Gastroesophageal sphincter (tissue), 4 donors: ENCODE results near the gene FRMD1. TPM values are rescaled to one million over a fixed set of nuclear protein-coding genes. Genes with fewer than 3 reads are reported as not detected.

Experiments
- ATAC-seq: fragments of 150-250 bp; one replicate; pipeline ENCODE4 v1.9.1; 2016; ENCODE audit warnings: mild to moderate bottlenecking, moderate library complexity
- H3K27ac ChIP-seq, 4 donors: fragments of 200-600 bp; sonication (generic) in 3 of 4; 1 replicate in 3 of 4; 2 replicates in 1 of 4; pipeline ENCODE4 v1.5.1; 2016 to 2019
- H3K27me3 ChIP-seq: fragments of 200-600 bp; sonication (generic); one replicate; pipeline ENCODE4 v1.5.1; 2019
- H3K36me3 ChIP-seq, 2 donors: fragments of 200-600 bp; sonication (generic); one replicate each; pipeline ENCODE4 v1.5.1; 2019; ENCODE audit warnings: control low read depth in 1 of 2
- H3K4me1 ChIP-seq, 3 donors: fragments of 200-600 bp; sonication (generic); 1 replicate in 2 of 3; 2 replicates in 1 of 3; pipeline ENCODE4 v1.5.1; 2016 to 2019; ENCODE audit warnings: control low read depth in 2 of 3
- H3K4me3 ChIP-seq, 2 donors: fragments of 200-600 bp; sonication (generic); one replicate each; pipeline ENCODE4 v1.5.1; 2019; ENCODE audit warnings: mild to moderate bottlenecking in 1 of 2, moderate library complexity in 1 of 2
- H3K9me3 ChIP-seq, 3 donors: fragments of 200-600 bp; sonication (generic); one replicate each; pipeline ENCODE4 v1.5.1; 2017 to 2019; ENCODE audit warnings: control low read depth in 2 of 3
- EP300 ChIP-seq: sonication (generic); formaldehyde crosslinking; IDR thresholded peaks from one replicate; pipeline ENCODE4 v1.6.1; 2017; ENCODE audit warnings: antibody characterized with exemption, mild to moderate bottlenecking
- POLR2A ChIP-seq, 2 donors: fragments of 450-650 bp; IDR thresholded peaks; one replicate each; pipeline ENCODE4 v1.6.1; 2017; ENCODE audit warnings: antibody characterized with exemption in 2 of 2, mild to moderate bottlenecking in 2 of 2, moderate library complexity in 1 of 2
- POLR2AphosphoS5 ChIP-seq: sonication (generic); formaldehyde crosslinking; IDR thresholded peaks from one replicate; pipeline ENCODE4 v1.6.1; 2017; ENCODE audit warnings: antibody characterized with exemption
- WGBS, 2 donors: methylation state at CpG; one replicate each; pipeline ENCODE4 v1.1.5; 2018; ENCODE audit warnings: low coverage in 1 of 2; 5-methylcytosine and 5-hydroxymethylcytosine counted together
- total RNA-seq, 4 donors: library from RNA; depleted of rRNA; stranded (reverse); fragments of >200 nt; gene quantifications; one replicate each; pipeline ENCODE4 v1.1.0, GENCODE V29; 2016
- TF ChIP-seq, protein P1 (sequence below), 4 experiments: fragments of 200-600 bp in 2 of 4; fragments of 450-650 bp in 2 of 4; sonication (generic) in 1 of 4; IDR thresholded peaks; one replicate each; pipeline ENCODE4 v1.5.1; 2017 to 2019; ENCODE audit warnings: antibody characterized with exemption in 4 of 4, mild to moderate bottlenecking in 2 of 4, moderate library complexity in 2 of 4

FRMD1 gene
- total RNA-seq, 4 donors from 2014 or later, result 0.10 to 0.54 (median 0.23) TPM; not detected in 1

DNA sequence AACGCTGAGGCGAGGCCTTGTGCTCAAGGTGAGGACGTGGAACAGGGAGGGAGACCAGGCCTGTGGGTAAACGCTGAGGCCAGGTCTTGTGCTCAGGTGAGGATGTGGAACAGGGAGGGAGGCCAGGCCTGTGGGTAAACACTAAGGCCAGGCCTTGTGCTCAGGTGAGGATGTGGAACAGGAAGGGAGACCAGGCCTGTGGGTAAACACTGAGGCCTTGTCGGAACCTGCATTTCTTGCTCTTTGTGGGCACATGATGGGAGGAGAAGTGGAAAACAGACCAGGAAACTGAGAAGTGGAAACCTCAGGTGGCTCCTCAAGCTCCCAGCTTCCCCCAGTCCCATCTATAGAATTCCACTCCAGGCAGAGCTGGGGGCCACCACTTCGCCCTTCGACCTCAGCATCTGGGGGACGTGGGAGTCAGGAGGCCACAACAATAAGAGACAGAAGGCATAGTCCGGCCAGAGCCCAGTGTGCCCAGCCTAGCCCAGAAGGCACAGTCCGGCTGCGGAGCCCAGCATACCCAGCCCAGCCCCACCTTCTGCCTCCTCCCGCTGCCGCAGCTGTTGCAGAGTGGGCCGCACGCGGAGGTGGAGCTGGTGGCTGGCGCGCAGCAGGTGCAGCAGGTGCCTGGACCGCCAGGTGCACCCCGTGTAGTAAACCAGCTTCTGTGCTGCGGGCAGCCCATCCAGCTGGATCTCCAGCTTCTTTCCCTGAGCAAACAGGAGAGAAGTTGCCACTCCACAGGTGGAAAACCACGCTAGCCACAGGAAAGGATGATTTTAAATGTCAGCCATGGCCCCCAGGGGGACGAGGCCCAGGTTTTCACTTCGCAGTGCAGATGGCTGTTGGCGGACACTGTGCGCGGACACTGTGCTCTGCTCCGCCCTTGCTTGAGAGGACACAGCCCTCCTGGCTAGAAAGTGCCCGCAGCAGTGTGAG lies 17.5 kb downstream of the FRMD1 start:
- no peak for ATAC-seq
- H3K36me3 ChIP-seq, result no peaks in the 10 kb centered on the region
- no peak for TF ChIP-seq POLR2A (IDR thresholded peaks at IDR 0.05)
- no peak for TF ChIP-seq EP300
- TF ChIP-seq, protein P1, sequence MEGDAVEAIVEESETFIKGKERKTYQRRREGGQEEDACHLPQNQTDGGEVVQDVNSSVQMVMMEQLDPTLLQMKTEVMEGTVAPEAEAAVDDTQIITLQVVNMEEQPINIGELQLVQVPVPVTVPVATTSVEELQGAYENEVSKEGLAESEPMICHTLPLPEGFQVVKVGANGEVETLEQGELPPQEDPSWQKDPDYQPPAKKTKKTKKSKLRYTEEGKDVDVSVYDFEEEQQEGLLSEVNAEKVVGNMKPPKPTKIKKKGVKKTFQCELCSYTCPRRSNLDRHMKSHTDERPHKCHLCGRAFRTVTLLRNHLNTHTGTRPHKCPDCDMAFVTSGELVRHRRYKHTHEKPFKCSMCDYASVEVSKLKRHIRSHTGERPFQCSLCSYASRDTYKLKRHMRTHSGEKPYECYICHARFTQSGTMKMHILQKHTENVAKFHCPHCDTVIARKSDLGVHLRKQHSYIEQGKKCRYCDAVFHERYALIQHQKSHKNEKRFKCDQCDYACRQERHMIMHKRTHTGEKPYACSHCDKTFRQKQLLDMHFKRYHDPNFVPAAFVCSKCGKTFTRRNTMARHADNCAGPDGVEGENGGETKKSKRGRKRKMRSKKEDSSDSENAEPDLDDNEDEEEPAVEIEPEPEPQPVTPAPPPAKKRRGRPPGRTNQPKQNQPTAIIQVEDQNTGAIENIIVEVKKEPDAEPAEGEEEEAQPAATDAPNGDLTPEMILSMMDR (IDR thresholded peaks at IDR 0.05), result no peak
- TF ChIP-seq POLR2AphosphoS5, result no peak
- peaks cover 0 to 7% (median 0%) of the 10 kb centered on the region in 3 donors for H3K4me1 ChIP-seq
- H3K9me3 ChIP-seq, result no peaks in the 10 kb centered on the region
- H3K27ac ChIP-seq, result no peak overlapping the region
- no peaks in the 10 kb centered on the region for H3K27me3 ChIP-seq
- 87 to 90% methylated on average over 8 of the region's 29 CpGs for WGBS, 2 donors
- no peak overlapping the region for H3K4me3 ChIP-seq

DNA sequence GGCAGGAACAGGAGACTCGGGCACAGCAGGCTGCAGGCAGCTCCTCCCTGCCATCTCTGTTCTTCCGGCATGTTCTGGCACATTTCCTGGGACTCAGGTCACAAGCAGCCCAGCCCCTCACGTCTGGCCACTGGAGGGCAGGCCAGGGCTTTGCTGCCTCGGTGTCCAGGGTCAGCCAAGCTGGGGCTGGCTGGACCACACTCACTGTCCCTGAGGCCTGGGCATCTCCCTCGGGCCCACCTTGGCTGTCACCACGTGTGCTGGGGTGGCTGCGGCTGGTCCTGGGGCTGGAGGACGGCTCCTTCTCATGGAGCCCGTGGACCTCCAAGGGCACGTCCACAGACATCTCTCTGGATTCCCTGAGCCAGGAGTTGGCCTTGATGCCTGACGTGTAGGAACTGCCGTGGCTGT lies 18.5 kb downstream of the FRMD1 start:
- H3K27me3 ChIP-seq, result no peaks in the 10 kb centered on the region
- no peaks in the 10 kb centered on the region for H3K36me3 ChIP-seq
- H3K4me1 ChIP-seq, result peaks cover 0 to 7% (median 0%) of the 10 kb centered on the region in 3 donors
- H3K9me3 ChIP-seq, result no peaks in the 10 kb centered on the region
- 38% methylated on average over 6 of the region's 12 CpGs; no CpG with 5 or more reads in 1 of the 2 donors for WGBS, 2 donors
- TF ChIP-seq POLR2AphosphoS5 (peak; percentile 20), EP300 (no peak), POLR2A (IDR thresholded peaks at IDR 0.05) (no peak)
- TF ChIP-seq, protein P1 (IDR thresholded peaks at IDR 0.05), result peak in 3 of 4 experiments; percentile 24 to 67 (median 54)
- no peak overlapping the region for H3K4me3 ChIP-seq
- peak; percentile 42 for ATAC-seq
- no peak overlapping the region for H3K27ac ChIP-seq

GRCh38 chr6:168058691-168059551 lies 20.1 kb downstream of the FRMD1 start:
- WGBS, 2 donors, result no CpG with 5 or more reads among the region's 30 CpGs
- Histone ChIP-seq H3K4me1 (peaks cover 0 to 18% (median 8%) of the 10 kb centered on the region in 3 donors), H3K4me3 (no peak overlapping the region), H3K27ac (no peak overlapping the region), H3K27me3 (no peaks in the 10 kb centered on the region), H3K9me3 (no peaks in the 10 kb centered on the region), H3K36me3 (no peaks in the 10 kb centered on the region)
- no peak for ATAC-seq
- TF ChIP-seq POLR2A (IDR thresholded peaks at IDR 0.05), result no peak
- no peak for TF ChIP-seq POLR2AphosphoS5
- TF ChIP-seq EP300, result no peak
- TF ChIP-seq, protein P1 (IDR thresholded peaks at IDR 0.05), result no peak

GRCh38 chr6:168057836-168058235 lies 21.2 kb downstream of the FRMD1 start:
- no peaks in the 10 kb centered on the region for H3K36me3 ChIP-seq
- no peaks in the 10 kb centered on the region for H3K9me3 ChIP-seq
- peaks cover 0 to 18% (median 8%) of the 10 kb centered on the region in 3 donors for H3K4me1 ChIP-seq
- WGBS, 2 donors, result 93 to 100% methylated on average over 7 to 12 of the region's 14 CpGs
- H3K27ac ChIP-seq, result no peak overlapping the region
- no peaks in the 10 kb centered on the region for H3K27me3 ChIP-seq
- H3K4me3 ChIP-seq, result no peak overlapping the region
- ATAC-seq, result no peak
- TF ChIP-seq POLR2AphosphoS5 (no peak), POLR2A (IDR thresholded peaks at IDR 0.05) (no peak), EP300 (no peak)
- TF ChIP-seq, protein P1 (IDR thresholded peaks at IDR 0.05), result no peak
